Measurements from ENCODE around the gene DQX1.

DQX1 gene

DNA sequence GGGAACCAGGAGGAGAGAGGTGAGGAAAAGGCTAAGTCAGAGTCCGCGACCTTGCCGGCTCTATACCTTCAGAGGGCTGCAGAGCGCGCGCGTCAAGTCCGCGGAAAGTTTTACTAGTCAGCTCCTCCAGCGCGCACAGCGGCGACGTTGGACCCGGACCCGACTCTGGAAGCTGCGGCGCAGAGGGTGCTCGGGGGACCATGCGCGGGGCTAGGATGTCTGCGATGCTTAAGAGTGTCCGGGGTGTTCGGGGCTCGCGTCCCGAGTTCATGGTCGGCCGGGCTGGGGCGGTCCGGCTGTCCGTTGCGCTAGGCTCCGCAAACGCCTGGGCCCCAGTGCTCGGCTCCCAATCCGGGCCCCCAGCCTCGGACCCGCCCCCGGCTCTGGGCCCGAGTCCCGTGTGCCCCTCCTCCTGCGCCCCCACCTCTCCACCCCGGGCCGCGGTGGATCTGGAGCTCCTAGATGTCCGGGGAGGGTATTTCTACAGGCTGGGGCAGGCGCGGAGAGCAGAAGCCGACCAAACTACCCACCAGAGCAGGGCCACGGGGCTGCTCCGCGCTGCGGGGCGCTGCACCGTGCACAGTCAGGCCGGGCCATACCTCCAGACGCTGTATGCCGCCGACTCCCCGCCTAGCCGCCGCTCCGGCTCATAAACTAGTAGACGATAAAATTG lies 26.6 kb downstream of the DQX1 start, which contains the start of gene LBX2:
TSS of gene LBX2 (minus strand) at position 337 of the 673 bp plus-strand sequence. CDS start at position 271, 66 bp downstream.
- intact Hi-C loops (cut with DNase I): no loop called here

GRCh38 chr2:74498500-74499266 lies 27.3 kb downstream of the DQX1 start:
- intact Hi-C loops (cut with DNase I): no loop called here
- no peak for DNase-seq

More for the DNA sequence above, 26.6 kb downstream of the DQX1 start, which contains the start of gene LBX2:
- no peak for DNase-seq

DNA sequence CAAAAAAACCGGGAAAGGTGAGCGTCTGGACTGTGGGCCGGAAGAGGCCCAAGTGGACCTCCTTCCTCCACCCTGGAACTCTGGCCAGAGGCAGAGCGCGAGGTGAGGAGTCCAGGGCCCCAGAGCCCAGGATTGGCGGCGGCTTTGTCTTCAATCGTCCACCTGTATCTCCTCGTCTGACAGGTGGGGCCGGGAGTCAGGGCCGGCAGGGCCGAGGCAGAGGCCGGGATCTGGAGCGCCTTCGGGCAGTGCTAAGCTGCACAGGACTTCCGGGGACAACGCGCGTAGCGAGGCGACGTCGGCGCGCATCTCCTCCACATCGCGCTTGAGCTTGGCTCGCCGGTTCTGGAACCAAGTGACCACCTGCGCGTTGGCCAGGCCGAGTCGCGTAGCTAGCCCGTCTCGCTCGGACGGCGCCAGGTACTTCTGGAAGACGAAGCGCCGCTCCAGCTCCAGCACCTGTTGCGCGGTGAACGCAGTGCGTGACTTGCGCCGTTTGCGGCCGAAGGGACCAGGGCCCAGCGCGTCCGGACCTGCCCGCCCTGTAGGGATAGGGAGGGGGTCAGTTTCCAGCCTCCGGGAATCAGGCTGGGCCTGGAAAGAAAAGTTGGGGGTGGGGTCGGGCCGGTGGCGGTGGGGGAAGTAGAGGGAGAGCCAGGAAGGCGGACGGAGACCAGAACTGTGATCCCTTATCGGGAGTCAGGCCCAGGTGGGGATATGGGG lies 28.1 kb downstream of the DQX1 start:
- DNase-seq: peak in 1 of 10 donors; percentile 80
- intact Hi-C loops (cut with DNase I): no loop called here

DNA sequence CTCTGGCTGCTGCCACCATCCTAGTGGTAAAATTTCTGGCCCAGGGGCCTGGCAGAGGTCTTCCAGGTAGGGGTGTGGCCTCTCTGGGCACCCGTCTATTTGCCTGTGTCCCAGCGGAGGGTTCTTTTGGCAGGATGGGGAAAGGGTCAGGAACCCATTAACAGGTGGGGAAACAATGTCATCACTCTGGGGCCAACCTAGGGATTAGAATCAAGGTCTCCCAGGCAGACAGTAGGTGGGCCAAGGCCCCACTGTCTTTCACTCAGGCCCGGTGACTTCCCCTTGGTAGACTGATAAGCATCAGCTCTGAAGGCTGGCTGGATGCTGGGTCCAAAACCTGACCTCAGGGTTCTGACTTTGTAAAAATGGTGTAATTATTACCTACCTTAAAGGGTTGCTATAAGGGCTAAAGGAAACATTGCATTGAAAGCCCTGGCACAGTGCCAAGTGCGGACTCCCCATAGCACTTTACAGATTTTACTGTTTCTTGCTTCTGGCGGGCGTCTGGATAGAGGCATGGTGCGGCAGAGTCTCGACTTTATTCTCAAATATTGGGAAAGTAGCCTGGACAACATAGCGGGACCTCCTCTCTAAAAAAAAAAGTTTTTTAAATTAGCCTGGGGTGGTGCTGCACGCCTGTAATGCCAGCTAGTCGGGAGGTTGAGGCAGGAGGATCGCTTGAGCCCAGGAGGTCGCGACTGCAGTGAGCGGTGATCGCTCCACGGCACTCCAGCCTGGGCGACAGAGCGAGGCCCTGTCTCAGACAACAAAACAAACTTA lies 28.8 kb downstream of the DQX1 start:
- no peak for DNase-seq
- intact Hi-C loops (cut with DNase I): no loop called here

DNA sequence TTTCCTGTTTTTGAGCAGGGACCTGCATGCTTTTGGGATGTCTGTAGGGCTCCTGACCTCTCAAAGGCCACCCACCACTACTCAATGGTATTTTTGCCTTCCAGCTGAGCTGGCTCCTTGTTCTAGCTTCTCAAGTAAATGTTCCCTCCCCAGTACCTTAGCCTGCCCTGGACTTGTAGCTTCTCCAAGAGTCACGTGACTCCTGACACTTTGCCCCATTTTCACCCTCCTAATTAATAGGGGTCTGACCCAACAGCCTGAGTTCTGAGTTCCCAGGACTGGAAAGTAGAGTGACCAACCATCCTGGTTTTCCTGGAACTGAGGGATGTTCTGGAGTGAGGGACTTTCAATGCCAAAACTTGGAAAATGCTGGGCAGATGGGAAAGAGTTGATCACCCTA lies 30.6 kb downstream of the DQX1 start:
- intact Hi-C loops (cut with DNase I): no loop called here
- no peak for DNase-seq

DNA sequence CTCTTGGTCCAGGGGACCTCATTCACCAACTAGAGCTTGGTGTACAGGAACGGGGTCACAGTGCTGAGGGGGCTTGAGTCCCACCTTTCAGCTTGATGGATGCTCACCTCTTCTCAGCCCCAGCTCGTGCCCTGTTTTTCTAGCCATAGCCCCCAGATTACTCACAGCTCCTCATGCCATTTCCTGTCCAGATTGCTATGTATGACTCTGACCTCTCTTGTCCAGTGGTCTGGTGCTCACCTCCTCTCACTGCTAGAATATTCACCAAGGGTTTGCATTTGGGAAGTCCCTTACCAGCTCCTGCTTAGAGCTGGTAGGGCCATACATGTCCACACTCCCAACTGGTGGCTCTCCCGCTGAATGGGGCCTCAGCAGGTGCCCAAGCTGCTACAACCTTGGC lies 32.5 kb downstream of the DQX1 start:
- DNase-seq: peak in 1 of 10 donors; percentile 7
- intact Hi-C loops (cut with DNase I): no loop called here

GRCh38 chr2:74491648-74492544 lies 34.1 kb downstream of the DQX1 start:
- DNase-seq: peak in 2 of 10 donors; percentile 26 to 55
- intact Hi-C loops (cut with DNase I): no loop called here

DNA sequence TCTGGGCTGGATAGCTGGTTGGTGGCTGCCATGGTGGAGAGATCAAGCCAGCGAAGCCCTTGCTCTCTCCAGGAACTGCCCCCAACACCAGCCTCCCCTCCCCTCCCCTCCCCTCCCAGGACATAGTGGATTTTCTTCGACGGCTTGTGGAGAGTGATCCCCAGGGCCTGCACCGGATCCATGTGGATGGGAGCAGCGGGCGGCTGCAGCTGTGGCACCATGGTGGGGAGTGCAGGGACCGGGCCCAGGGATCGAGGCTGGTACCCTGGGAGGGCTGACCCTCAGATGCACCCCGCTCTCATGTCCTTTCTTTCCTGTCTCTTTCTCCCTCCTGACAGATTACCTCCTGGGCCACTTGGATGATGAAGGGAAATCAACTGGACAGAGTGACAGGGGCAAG lies 36.1 kb downstream of the DQX1 start:
- peak in 2 of 10 donors; percentile 56 to 68 for DNase-seq
- intact Hi-C loops (cut with DNase I): no loop called here

DNA sequence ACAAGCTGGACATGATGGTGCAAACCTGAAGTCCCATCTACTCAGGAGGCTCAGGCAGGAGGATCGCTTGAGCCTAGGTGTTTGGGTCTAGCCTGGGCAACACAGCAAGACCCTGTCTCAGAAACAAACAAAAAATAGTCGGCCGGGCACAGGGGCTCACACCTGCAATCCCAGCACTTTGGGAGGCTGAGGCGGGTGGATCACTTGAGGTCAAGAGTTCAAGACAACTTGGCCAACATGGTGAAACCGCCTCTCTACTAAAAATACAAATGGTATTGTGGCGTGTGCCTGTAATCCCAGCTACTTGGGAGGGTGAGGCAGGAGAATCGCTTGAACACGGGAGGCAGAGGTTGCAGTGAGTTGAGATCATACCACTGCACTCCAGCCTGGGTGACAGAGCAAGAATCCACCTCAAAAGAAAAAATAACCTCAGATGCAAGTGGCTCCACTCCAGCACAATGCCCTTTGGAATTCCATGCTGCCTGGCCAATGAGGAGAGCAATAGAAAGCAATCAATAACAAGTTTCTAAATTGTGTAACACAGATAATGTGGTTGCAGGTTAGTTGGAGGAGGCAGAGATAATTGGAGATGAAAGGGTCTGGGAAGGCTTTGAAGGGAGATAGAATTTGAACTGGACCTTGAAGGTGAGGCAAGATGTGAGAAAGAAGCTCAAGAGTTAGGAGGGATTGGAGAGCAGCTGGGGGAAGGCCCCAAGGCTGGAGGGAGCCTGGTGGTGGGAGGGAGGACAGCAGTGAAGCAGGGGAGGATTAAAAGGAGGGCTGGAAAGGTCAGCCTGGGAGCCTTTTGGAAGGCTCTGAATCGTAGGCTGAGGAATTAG lies 37.2 kb downstream of the DQX1 start:
- DNase-seq: peak in 1 of 10 donors; percentile 49
- intact Hi-C loops (cut with DNase I): no loop called here

- intact Hi-C loops (cut with DNase I): no loop called here
- no peak for DNase-seq
Measured at GRCh38 chr2:74486141-74486540, 39.9 kb downstream of the DQX1 start.

DNA sequence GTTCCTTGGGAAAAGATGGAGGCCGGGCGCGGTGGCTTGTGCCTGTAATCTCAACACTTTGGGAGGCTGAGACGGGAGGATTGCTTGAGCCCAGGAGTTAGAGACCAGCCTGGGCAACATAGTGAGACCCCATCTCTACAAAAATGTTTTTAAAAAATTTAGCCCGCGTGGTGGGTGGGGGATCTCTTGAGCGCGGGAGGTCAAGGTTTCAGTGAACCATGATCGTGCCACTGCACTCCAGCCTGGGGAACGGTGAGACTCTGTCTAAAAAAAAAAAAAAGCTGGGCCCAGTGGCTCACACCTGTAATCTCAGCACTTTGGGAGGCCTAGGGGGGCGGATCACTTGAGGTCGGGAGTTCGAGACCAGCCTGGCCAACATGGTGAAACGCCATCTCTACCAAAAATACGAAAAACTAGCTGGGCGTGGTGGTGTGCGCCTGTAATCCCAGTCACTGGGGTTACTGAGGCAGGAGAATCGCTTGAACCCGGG lies 42.3 kb downstream of the DQX1 start:
- intact Hi-C loops (cut with DNase I): loop anchor here (1.0 kb wide), 4 partner anchors 24 to 104 kb away; partner anchors contain the start of genes AUP1, HTRA2, INO80B and PCGF1
- DNase-seq: peak in 1 of 10 donors; percentile 50

- intact Hi-C loops (cut with DNase I): loop anchor here (1.0 kb wide), 4 partner anchors 24 to 104 kb away; partner anchors contain the start of genes AUP1, HTRA2, INO80B and PCGF1
- peak; percentile 90 to 99 (median 94) for DNase-seq
Measured at GRCh38 chr2:74482801-74483674, 43.0 kb downstream of the DQX1 start, which contains the start of the genes CCDC142 and TTC31. TSS of gene CCDC142 (minus strand) at chr2:74482998. CDS start at chr2:74482837, 161 bp downstream. TSS of gene TTC31 (plus strand) at chr2:74483081. CDS start at chr2:74483096, 15 bp downstream.

GRCh38 chr2:74481961-74482800 lies 43.9 kb downstream of the DQX1 start:
- intact Hi-C loops (cut with DNase I): no loop called here
- peak in 5 of 10 donors; percentile 58 to 94 (median 85) for DNase-seq

DNA sequence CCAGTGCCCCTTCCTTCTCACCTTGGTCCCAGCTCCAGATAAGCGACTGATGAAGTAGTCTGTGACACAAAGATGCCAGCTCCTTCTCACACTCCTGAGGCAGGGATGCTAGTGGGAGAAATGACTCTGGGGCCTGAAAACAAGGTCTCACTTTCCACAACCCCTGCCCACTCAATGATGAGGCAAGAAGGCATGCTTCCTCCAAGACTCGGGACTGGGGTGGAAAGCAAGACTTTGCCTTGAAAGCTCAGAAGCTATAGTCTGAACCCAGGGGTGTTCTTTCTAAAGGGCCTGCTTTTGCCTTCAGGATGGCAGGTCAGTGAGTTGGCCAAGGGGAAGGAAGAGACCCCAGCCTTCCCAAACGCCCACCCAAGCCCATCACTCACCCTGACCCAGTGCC lies 44.6 kb downstream of the DQX1 start:
- DNase-seq: no peak
- intact Hi-C loops (cut with DNase I): no loop called here

DNA sequence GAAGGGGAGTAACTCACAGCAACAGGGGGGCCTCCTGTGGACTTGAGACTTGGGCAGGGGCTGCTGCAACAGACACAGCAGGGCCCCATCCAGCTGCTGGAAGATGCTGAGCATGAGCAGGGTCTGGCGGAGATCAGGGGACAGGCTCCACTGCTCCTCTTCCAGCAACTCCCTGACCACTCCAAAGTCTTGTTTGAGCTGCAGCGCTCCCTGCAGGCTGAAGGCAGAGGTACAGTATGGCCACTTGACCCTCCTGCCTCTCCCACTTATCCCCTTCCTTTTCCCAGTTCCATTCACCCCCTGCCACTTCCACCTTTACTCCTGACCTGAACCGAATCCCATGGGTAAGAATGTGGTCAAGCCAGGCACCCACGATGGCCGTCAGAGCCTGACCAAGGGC lies 51.1 kb downstream of the DQX1 start:
- intact Hi-C loops (cut with DNase I): no loop called here
- no peak for DNase-seq

DNA sequence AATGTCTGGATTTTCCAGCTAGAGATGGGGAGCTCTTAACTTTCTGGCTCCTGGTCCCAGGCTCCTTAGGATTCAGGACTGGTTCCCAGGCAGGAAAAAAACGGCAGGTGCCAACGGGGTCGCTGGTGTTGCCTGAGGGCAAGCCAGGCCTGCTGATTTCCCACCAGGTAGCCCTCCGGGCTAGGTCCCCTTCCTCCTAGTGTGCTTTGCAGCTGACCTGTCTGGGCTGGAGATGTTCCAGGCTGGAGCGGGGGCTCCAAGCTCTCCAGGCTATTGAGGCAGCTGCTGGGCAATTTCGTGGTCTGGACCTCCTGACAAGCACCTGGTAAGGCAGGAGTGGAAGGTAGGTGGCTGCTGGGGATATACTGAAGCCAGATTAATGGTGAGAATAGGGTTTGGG lies 51.5 kb downstream of the DQX1 start:
- intact Hi-C loops (cut with DNase I): no loop called here
- DNase-seq: no peak

Data from posterior cingulate gyrus (tissue), 11 donors.